ENCODE results near the gene TSGA10IP.

TSGA10IP gene

GRCh38 chr11:66008095-66008467, 62.8 kb downstream of the TSGA10IP start:
- no peak for DNase-seq (ENCODE audit: low read depth)

GRCh38 chr11:66008468-66009101, 63.3 kb downstream of the TSGA10IP start:
- no peak for DNase-seq (ENCODE audit: low read depth)

All from activated gamma-delta T cell treated with anti-CD3 and anti-CD28 coated beads, Interleukin-2, amount 50 U/mL, for 16 hours (primary cell).